HG03469 (cell line): ENCODE data around the gene PHF3.
"Not testable (repeated sequence)": the region's sequence is repeated elsewhere in the genome, so short reads cannot be mapped to it uniquely, and the experiment has no call there.

Experiments
- ATAC-seq: cut with Tn5 transposase; IDR thresholded peaks from one replicate; pipeline ENCODE4 v1.9.1; 2021; ENCODE audit warnings: mild to moderate bottlenecking, moderate library complexity, moderate number of reproducible peaks; ENCODE audit not compliant: unreplicated experiment

PHF3 gene

DNA sequence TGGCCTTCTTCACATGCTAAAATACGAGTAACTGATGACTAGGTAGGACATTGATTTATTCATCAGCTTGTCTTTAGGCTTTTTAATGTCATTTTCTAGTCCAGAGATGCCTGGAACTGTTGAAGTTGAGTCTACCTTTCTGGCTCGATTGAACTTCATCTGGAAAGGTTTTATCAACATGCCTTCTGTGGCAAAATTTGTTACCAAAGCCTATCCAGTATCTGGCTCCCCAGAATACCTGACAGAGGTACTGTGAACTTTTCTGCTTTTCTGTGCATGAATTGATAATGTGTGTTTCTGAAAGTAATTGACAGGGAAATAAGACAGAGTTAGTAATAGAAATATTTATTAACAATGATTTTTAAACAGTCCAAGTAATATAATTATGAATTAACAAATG is 71.0 kb downstream of the PHF3 start:
- ATAC-seq, result no peak

DNA sequence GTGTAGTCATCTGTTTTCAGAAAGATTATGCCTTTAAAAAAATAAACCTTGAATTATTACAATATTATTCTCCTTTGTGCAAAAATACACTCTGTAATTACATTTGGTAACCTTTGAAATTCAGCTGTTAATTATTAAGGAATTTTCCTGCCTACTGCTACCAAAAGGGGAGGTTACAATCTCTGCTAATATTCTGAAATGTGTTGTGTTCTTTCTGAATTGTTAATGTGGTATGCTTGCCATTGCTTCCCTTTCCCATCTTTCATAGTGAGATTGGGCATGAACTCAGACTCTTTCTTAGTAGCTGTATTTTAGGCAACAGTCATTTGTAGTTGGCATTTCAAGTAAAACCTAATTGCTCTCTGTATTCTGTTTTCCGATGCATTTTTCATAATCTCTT is 73.0 kb downstream of the PHF3 start:
- ATAC-seq, result no peak

DNA sequence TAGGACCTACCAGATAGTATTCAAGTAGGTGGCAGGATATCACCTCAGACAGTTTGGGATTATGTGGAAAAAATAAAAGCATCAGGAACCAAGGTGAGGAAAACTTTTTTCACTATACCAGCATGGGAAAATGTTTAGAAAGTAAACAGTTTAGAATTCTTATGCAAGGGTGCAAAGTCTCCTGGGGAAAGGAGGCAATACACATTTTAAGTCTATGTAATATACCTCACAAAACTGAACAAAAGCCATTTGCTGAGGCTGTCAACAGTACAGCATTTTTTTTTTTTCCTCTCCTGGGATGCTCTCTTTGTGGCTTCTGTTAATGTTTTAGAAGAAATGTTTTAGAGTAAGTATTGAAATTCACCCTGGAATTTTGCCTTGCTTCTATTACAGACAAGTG is 73.5 kb downstream of the PHF3 start:
- no peak for ATAC-seq

DNA sequence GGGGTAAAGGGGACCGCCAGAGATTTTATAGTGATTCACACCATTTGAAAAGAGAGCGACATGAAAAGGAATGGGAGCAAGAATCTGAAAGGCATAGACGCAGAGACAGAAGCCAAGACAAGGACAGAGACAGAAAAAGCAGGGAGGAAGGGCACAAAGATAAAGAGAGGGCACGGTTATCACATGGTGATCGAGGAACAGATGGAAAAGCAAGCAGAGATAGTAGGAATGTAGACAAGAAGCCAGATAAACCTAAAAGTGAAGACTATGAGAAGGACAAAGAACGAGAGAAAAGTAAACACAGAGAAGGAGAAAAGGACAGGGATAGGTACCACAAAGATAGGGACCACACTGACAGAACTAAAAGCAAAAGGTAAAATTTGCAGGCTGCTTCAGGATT is 77.7 kb downstream of the PHF3 start:
- ATAC-seq, result no peak

DNA sequence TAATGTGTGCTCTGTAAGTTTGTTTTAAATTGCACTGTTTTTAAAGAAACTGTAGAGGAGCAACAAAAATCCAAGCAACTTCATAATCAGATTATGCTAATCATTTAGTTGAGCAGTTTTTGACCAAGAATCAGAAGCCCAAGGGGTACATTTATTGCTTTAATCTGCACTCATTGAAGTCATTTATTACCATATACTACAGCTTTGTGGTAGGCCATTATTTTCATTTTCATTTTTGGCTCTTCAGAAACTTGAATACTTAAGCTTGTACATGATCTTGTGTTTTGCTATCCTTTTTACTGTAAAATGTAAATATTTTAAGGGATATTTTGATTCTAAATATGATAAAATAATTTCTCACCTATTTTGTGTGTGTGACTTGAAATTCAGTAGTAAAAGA is 78.5 kb downstream of the PHF3 start:
- ATAC-seq, result no peak

DNA sequence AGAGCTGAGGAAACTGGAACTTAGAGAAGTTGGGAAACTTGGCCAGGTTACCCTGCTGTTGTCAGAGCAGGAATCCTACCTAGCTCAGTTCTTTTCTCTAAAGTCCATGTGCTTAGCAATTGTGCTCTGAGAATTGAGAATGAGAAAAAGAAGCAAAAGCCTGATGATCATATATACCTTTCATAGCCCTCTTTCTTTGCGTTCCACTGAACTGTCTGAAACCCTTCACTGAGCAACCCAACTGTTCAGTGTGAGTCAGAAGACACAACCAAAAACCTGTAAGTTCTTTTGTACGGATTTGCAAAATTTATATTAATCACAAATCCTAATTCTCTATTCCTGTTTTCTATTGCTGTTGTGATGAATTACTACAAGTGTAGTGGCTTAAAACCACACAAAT is 80.6 kb downstream of the PHF3 start:
- no peak for ATAC-seq

DNA sequence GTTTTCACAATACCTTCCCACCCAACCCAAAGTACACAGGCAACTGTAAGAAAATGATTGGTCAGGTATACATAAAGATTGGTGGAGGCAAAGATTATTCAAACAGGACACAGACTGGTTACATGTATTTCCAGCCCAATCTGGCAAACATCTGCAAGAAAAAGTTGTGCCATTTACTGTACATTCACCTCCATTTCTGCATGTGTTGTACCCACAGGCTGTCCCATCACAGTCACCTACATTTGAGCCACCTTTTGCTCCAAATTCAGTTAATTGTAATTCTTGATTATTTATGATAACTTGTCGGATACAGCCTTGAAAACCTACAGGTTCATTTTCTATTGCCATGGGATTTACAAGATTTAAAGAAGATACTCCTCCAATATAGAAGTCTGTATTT is 85.6 kb downstream of the PHF3 start:
- no peak for ATAC-seq

DNA sequence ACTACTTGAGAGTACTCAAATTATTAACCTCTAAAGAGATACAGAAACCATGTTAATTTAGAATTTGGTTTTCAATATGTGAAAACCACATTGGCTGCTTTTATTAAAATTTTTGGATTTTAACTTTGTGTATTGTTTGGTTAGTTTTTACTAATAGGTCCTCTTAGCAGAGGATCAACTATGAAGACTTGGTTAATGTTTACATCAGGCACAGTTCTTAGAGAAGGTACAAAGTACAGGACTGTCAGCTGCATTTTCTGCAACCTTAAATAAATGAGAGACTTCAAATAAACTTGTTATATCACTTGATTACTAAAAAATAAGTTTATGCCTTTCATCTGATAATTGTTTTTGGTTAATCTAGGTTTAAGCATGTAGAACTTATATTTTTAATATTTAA is 89.1 kb downstream of the PHF3 start:
- ATAC-seq, result no peak

DNA sequence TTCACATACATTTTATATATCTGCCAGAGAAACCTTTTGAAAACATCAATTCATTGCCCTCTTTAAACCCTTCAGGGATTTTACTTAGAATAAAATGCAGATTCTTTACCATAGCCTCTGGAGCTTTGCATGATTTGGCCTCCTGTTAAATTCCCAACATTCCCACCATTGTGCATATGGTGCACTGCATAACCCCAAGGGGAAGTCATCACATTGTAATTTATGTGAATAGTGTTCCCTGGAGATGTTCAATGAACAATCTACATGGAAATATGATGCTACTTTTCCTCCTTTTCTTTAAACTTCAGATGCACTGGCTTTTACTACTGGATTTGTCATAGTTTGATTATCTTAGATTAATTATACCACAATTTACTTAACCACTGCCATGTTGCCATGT is 94.7 kb downstream of the PHF3 start:
- no peak for ATAC-seq

DNA sequence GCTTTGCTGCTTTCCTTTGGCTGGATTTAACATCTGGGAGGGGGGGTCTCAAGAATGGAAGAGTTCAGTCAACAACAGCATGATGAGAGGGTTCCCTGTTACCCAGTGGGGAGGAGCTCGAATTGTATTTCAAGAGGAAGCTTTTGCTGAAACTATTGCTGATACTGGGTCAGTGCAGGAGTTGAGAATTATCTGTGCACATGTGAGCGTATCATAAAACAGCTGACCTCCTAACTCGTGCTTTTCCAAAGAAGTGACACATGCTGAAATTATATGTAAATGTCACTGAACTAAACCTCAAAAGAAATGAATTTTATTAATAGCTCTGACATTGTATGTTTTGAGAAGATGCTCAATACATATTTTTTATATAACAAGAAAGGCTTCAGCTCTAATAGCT is 96.3 kb downstream of the PHF3 start:
- ATAC-seq, result no peak

DNA sequence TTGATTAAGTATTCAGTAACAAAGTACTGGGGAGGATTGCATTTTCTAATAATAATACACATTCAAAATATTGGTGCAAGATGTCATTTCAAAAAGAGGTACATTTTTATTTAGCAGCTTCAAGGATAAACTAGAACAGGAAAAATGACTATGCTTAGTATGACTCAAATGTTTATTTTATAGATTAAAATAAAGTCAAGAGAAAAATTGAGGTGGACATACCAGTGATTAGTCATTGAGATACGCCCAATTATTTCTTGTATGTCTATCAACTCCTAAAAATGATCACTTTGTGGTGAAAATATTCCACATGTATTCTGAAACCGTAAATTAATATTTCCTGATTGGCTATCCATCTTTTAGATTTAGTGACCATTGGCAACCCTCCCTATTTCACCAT is 96.7 kb downstream of the PHF3 start:
- ATAC-seq, result no peak

DNA sequence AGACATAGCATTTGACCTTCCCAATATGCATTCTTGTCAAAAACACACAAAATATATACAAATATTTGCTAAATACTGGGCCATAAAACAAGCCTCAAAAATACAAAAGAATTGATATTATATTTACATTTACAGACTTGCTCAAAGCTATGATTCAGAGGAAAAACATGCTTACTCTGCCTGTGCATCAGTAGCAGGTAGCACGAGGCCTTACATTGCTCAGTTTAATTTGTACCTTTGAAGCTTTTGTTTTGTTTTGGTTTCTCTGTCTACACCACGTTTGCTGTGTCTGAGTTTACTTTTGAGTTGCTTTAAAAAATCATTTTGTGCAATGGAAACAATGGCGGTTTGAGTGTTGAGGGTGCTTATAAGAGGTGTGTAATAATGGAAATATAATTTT is 99.3 kb downstream of the PHF3 start:
- no peak for ATAC-seq

DNA sequence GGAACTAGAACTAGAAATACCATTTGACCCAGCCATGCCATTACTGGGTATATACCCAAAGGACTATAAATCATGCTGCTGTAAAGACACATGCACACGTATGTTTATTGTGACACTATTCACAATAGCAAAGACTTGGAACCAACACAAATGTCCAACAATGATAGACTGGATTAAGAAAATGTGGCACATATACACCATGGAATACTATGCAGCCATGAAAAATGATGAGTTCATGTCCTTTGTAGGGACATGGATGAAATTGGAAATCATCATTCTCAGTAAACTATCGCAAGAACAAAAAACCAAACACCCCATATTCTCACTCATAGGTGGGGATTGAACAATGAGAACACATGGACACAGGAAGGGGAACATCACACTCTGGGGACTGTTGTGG is 102.6 kb downstream of the PHF3 start:
- ATAC-seq, result not testable (repeated sequence)

DNA sequence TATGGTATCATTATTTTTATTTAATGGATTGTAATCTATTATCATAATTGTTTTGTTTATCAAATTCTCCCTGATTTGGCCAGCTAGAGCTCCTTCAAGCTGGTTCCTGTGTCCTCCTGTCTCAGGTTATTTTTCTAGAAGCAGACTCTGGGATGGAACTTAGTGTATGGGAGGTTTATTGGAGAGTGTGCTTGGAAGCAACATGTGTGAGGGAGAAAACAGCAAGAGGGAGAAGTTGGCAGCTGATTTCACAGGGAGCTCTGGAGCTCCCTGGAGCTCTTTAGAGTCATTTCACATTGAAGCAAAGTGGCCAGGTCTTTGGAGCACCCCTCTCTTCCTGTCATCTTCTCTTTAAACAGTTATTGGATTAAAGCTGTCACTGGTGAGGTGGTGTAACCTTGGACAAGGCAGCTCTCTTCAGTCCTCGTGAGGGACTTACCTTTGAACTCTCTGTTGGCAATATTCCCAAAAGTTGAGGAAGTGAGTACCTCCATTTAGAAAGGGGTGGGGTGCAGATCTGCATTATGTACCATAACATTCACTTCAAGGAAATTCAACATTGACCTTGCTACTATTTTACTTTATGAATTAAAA is 103.6 kb downstream of the PHF3 start:
- no peak for ATAC-seq

DNA sequence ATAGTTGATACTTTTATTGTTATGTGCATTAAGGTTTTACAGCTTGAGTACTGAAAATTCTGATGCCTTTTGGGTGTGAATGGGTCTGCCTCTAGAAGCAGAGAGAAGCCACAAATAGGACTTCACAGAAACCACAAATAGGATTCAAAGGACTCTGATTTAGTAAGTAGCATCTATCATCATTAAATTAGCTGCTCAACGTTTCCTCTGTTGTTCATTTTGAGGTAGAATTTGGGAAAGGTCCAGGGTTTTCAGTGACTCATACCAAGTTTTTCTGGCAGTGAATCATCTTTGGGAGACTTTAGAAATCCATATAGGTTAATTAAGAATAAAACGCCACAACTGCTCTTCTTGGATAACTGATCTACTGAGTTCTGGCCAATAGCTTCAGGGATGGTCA is 105.1 kb downstream of the PHF3 start:
- no peak for ATAC-seq

DNA sequence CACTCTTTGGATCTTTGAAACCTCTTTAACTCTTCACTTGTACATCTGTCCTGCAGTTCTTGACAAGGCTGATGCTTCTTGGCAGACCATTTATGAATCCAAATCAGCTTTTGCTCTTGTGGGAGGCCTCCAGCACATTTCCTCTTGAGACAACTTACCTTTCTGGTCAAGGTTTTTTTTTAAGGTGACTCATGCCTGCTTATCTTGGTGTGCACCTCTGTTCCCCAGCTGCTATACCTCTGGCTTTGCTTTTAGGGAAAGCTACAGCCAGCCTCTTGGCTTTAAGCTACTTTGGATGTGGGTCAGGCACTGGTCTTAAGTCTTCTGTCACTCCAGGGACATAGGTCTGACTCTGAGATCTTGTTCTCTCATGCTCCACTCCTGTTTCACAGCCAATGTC is 106.5 kb downstream of the PHF3 start:
- ATAC-seq, result no peak

DNA sequence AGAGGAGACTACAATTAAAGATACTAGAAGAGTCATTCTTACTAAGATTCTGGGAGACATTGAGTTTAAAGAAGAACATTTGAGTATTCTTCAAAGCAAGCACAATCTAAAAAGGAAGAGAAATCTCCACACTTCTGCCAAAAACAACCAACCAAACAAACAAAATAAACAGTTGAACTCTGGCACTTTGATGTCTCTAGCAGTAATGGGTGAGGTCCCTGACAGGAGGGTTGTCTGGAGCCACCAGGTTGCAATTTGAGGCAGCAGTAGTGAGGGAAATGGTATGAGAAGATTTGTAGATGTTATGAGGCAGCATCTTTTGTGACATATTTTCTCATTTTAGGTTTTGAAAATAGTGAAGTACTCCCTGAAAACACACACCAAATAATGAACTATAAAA is 108.1 kb downstream of the PHF3 start:
- ATAC-seq, result no peak

DNA sequence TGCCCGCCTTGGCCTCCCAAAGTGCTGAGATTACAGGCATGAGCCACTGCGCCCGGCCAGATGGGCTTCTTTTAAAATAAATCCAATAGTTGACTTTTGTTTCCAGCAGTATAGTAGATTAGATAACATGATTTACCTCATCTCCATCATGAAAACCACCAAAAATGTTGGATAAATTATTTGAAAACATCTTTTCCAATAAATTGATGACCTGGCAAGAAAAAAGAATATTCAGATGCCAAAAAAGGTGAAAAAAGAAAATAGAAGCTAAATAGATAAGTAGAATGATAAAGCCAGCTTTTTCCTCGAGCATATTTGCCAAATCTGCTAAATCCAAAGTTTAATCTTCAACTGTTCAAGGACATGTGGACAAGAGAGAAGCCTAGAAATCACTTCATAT is 109.2 kb downstream of the PHF3 start:
- no peak for ATAC-seq

DNA sequence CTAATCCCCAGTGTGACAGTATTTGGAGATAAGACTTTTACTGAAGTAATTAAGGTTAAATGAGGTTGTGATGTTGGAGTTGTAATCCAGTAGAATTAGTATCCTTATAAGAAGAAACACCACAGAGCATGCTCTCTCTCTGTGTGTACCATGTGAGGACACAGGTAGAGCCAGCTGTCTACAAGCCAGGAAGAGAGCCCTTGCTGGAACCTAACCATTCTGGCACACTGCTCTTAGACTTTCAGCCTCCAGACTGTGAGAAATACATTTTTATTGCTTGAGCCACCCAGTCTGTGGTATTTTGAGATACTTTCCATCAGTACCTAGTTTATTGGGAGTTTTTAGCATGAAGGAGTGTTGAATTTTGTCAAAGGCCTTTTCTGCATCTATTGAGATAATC is 110.2 kb downstream of the PHF3 start:
- ATAC-seq, result no peak

DNA sequence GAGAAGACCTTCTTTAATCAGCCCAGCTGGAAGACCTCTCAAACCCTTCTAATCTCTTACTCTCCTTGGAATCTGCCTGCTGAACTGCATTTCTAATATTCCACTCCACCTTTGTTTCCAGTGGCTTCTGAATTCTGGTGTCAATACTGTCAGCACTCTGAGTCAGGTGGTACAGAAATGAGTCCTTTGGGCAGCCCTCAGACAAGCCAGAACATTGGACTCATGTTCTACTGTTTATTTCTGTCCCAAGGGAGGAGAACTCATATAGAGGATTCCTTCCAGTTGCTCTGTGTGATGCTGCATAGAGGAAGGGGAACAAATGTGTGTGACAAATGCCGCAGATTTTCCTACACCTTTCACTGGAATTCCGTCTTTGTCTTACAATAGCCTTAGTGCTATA is 114.8 kb downstream of the PHF3 start:
- no peak for ATAC-seq

DNA sequence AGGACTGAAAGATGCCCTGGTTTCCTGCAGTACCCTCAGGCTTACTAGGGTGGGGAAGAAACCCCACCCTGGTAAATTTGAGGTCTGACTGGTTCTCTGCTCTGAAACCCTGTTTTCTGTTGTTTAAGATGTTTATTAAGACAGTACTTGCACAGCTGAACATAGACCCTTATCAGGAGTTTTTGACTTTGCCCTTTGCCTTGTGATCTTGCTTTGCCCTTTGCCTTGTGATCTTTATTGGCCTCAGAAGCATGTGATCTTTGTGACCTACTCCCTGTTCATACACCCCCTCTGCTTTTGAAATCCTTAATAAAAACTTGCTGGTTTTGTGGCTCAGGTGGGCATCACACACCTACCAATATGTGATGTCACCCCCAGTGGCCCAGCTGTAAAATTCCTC is 121.7 kb downstream of the PHF3 start:
- not testable (repeated sequence) for ATAC-seq

DNA sequence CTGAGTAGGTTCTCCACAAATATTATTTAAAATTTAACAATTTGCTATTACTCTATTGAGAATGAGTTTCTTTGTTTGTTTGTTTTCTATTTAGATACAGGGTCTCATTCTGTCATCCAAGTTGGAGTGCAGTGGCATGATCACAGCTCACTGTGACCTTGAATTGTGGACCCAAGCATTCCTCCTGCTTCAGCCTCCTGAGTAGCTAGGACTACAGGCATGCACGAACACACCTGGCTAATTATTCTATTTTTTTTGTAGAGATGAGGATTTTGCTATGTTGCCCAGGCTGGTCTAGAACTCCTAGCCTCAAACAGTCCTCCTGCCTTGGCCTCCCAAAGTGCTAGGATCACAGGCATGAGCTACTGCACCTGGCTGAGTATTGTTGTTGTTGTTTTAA is 122.2 kb downstream of the PHF3 start:
- no peak for ATAC-seq

DNA sequence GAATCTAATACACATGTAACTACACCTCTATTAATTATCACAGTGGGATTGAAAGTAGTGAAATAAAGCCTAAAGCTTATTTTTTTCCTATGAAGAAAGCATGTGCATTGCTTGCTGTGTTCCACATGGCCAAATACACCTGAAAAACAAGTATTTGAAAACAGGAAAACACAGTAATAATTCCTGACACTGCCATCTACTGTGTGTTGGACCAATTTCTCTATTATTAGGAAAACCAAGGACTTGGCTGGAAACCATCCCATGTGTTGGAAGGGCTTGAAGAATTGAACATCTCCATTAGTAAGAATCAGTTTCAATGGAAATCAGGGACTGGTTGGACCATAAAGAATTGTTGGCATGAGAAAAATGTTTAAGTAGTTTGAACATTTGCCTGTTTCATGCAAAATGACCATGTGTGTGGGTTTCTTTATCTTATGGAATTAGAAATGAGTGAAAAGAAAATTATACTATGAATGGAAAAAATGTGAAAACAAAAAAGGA is 124.1 kb downstream of the PHF3 start:
- no peak for ATAC-seq

DNA sequence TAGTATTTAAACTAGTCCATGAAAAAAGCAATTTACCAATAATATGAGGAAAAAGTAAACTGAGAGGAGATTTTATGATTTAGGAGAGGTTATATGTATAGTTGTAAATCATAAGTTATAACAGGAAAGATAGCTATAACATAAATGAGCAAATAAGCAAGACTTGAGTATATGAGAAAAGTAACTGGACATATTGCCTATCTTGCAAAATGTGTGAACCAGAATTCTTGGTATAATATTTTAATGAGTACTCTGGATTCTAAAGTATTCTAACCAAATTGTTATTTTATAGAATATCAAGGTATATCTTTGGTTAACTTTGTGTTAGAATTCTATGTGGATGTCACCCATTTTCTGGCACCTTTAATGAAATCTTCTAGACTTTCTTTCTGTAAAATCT is 124.6 kb downstream of the PHF3 start:
- ATAC-seq, result no peak
